Measurements from ENCODE around the gene SLC23A2.

- TF ChIP-seq, protein P1, sequence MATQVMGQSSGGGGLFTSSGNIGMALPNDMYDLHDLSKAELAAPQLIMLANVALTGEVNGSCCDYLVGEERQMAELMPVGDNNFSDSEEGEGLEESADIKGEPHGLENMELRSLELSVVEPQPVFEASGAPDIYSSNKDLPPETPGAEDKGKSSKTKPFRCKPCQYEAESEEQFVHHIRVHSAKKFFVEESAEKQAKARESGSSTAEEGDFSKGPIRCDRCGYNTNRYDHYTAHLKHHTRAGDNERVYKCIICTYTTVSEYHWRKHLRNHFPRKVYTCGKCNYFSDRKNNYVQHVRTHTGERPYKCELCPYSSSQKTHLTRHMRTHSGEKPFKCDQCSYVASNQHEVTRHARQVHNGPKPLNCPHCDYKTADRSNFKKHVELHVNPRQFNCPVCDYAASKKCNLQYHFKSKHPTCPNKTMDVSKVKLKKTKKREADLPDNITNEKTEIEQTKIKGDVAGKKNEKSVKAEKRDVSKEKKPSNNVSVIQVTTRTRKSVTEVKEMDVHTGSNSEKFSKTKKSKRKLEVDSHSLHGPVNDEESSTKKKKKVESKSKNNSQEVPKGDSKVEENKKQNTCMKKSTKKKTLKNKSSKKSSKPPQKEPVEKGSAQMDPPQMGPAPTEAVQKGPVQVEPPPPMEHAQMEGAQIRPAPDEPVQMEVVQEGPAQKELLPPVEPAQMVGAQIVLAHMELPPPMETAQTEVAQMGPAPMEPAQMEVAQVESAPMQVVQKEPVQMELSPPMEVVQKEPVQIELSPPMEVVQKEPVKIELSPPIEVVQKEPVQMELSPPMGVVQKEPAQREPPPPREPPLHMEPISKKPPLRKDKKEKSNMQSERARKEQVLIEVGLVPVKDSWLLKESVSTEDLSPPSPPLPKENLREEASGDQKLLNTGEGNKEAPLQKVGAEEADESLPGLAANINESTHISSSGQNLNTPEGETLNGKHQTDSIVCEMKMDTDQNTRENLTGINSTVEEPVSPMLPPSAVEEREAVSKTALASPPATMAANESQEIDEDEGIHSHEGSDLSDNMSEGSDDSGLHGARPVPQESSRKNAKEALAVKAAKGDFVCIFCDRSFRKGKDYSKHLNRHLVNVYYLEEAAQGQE (IDR thresholded peaks at IDR 0.05) = no peak
- TF ChIP-seq, protein P2, sequence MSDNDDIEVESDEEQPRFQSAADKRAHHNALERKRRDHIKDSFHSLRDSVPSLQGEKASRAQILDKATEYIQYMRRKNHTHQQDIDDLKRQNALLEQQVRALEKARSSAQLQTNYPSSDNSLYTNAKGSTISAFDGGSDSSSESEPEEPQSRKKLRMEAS (IDR thresholded peaks at IDR 0.05) = no peak
- TF ChIP-seq CTCF (IDR thresholded peaks at IDR 0.05; ENCODE audit: low read depth, low read length, missing input control) (no peak), YY1 (IDR thresholded peaks at IDR 0.05) (no peak), EGR1 (IDR thresholded peaks at IDR 0.05; ENCODE audit: low read depth in 2 of 2) (no peak)
Measured at GRCh38 chr20:4832469-4832868, 168.8 kb downstream of the SLC23A2 start.

All from liver (tissue), 3 donors.